ENCODE measurements around the gene SSBP3.
A peak's percentile ranks its signal among the peaks of the same experiment; 100 is the strongest.

SSBP3 gene

GRCh38 chr1:54318246-54318814, 87.9 kb downstream of the SSBP3 start:
- Histone ChIP-seq H3K27ac (no peak overlapping the region), H3K4me3 (no peak overlapping the region), H3K9me3 (replicated peaks in 1 of 11) (no peaks in the 10 kb centered on the region), H3K27me3 (no peaks in the 10 kb centered on the region), H3K4me1 (peaks cover under 1 to 7% (median 3%) of the 10 kb centered on the region in 10 experiments; a peak in 16 of 20 replicates), H3K9ac (no peak overlapping the region), H4K20me1 (peaks cover 38 to 93% (median 69%) of the 10 kb centered on the region in 11 experiments; a peak in 19 of 22 replicates), H3K36me3 (peaks cover 0 to 41% (median 20%) of the 10 kb centered on the region in 11 experiments; a peak in 14 of 22 replicates), H3K4me2 (no peak overlapping the region)
- TF ChIP-seq Cebpa-rat (IDR thresholded peaks at IDR 0.05): no peak

GRCh38 chr1:54317084-54317483, 89.1 kb downstream of the SSBP3 start:
- H3K4me2 ChIP-seq: no peak overlapping the region
- no peaks in the 10 kb centered on the region for H3K9me3 ChIP-seq (replicated peaks in 1 of 11)
- H3K27ac ChIP-seq: no peak overlapping the region
- H3K4me3 ChIP-seq: no peak overlapping the region
- peaks cover 8 to 16% (median 12%) of the 10 kb centered on the region in 10 experiments; a peak in 19 of 20 replicates for H3K4me1 ChIP-seq
- no peaks in the 10 kb centered on the region for H3K27me3 ChIP-seq
- no peak for TF ChIP-seq Cebpa-rat (IDR thresholded peaks at IDR 0.05)
- H4K20me1 ChIP-seq: peaks cover 30 to 92% (median 57%) of the 10 kb centered on the region in 11 experiments; a peak in 19 of 22 replicates
- no peak overlapping the region for H3K9ac ChIP-seq
- H3K36me3 ChIP-seq: peaks cover 0 to 38% (median 18%) of the 10 kb centered on the region in 11 experiments; a peak in 14 of 22 replicates

- TF ChIP-seq Cebpa-rat (IDR thresholded peaks at IDR 0.05): no peak
- Histone ChIP-seq H4K20me1 (peaks cover 25 to 88% (median 53%) of the 10 kb centered on the region in 11 experiments; a peak in 19 of 22 replicates), H3K36me3 (peaks cover 0 to 27% (median 6%) of the 10 kb centered on the region in 11 experiments; a peak in 10 of 22 replicates), H3K27ac (no peak overlapping the region), H3K4me3 (no peak overlapping the region), H3K4me2 (no peak overlapping the region), H3K9ac (0 out of 22 replicates have a peak overlapping the region, but pooled peaks of 1 of the 11 experiments have one; percentile 24), H3K4me1 (peaks cover 11 to 24% (median 17%) of the 10 kb centered on the region in 10 experiments; a peak in 19 of 20 replicates), H3K9me3 (replicated peaks in 1 of 11) (no peaks in the 10 kb centered on the region), H3K27me3 (no peaks in the 10 kb centered on the region)
Observed at GRCh38 chr1:54315099-54315498, 91.1 kb downstream of the SSBP3 start.

- H4K20me1 ChIP-seq: peaks cover 25 to 88% (median 54%) of the 10 kb centered on the region in 11 experiments; a peak in 19 of 22 replicates
- H3K27ac ChIP-seq: no peak overlapping the region
- no peak overlapping the region for H3K9ac ChIP-seq
- no peak overlapping the region for H3K4me2 ChIP-seq
- no peaks in the 10 kb centered on the region for H3K27me3 ChIP-seq
- H3K36me3 ChIP-seq: peaks cover 0 to 23% (median 6%) of the 10 kb centered on the region in 11 experiments; a peak in 10 of 22 replicates
- no peak for TF ChIP-seq Cebpa-rat (IDR thresholded peaks at IDR 0.05)
- H3K4me3 ChIP-seq: no peak overlapping the region
- peaks cover 11 to 25% (median 17%) of the 10 kb centered on the region in 10 experiments; a peak in 19 of 20 replicates for H3K4me1 ChIP-seq
- no peaks in the 10 kb centered on the region for H3K9me3 ChIP-seq (replicated peaks in 1 of 11)
Observed at GRCh38 chr1:54314696-54315095, 91.5 kb downstream of the SSBP3 start.

GRCh38 chr1:54312796-54313316, 93.3 kb downstream of the SSBP3 start:
- H3K4me1 ChIP-seq: peaks cover 11 to 25% (median 17%) of the 10 kb centered on the region in 10 experiments; a peak in 19 of 20 replicates
- H3K36me3 ChIP-seq: peaks cover 0 to 19% (median 0%) of the 10 kb centered on the region in 11 experiments; a peak in 8 of 22 replicates
- no peak overlapping the region; a peak in 1 of 22 replicates for H3K9ac ChIP-seq
- H3K27ac ChIP-seq: peak overlapping the region in 1 of 11 experiments; percentile 13; a peak in 2 of 22 replicates
- H3K4me2 ChIP-seq: peak overlapping the region in 10 of 11 experiments; percentile 5 to 45 (median 28); a peak in 13 of 22 replicates
- TF ChIP-seq Cebpa-rat (IDR thresholded peaks at IDR 0.05): no peak
- H3K27me3 ChIP-seq: no peaks in the 10 kb centered on the region
- H4K20me1 ChIP-seq: peaks cover 18 to 85% (median 46%) of the 10 kb centered on the region in 11 experiments; a peak in 17 of 22 replicates
- no peak overlapping the region for H3K4me3 ChIP-seq
- H3K9me3 ChIP-seq (replicated peaks in 1 of 11): no peaks in the 10 kb centered on the region

GRCh38 chr1:54311506-54311905, 94.7 kb downstream of the SSBP3 start:
- Histone ChIP-seq H3K4me2 (no peak overlapping the region), H3K27me3 (no peaks in the 10 kb centered on the region), H3K27ac (no peak overlapping the region), H3K9me3 (replicated peaks in 1 of 11) (no peaks in the 10 kb centered on the region), H3K4me3 (no peak overlapping the region), H3K9ac (no peak overlapping the region), H3K4me1 (peaks cover 11 to 25% (median 17%) of the 10 kb centered on the region in 10 experiments; a peak in 19 of 20 replicates), H3K36me3 (peaks cover 0 to 13% (median 4%) of the 10 kb centered on the region in 11 experiments; a peak in 7 of 22 replicates), H4K20me1 (peaks cover 10 to 87% (median 48%) of the 10 kb centered on the region in 11 experiments; a peak in 17 of 22 replicates)
- TF ChIP-seq Cebpa-rat (IDR thresholded peaks at IDR 0.05): no peak

- H3K4me2 ChIP-seq: no peak overlapping the region
- H4K20me1 ChIP-seq: peaks cover 10 to 91% (median 56%) of the 10 kb centered on the region in 11 experiments; a peak in 17 of 22 replicates
- H3K36me3 ChIP-seq: peaks cover 0 to 13% (median 4%) of the 10 kb centered on the region in 11 experiments; a peak in 7 of 22 replicates
- H3K9ac ChIP-seq: no peak overlapping the region
- no peaks in the 10 kb centered on the region for H3K9me3 ChIP-seq (replicated peaks in 1 of 11)
- peaks cover 11 to 25% (median 17%) of the 10 kb centered on the region in 10 experiments; a peak in 19 of 20 replicates for H3K4me1 ChIP-seq
- H3K27ac ChIP-seq: no peak overlapping the region
- no peak for TF ChIP-seq Cebpa-rat (IDR thresholded peaks at IDR 0.05)
- no peaks in the 10 kb centered on the region for H3K27me3 ChIP-seq
- H3K4me3 ChIP-seq: no peak overlapping the region
Observed at GRCh38 chr1:54310439-54311328, 95.5 kb downstream of the SSBP3 start.

GRCh38 chr1:54309631-54310366, 96.4 kb downstream of the SSBP3 start:
- H3K27me3 ChIP-seq: no peaks in the 10 kb centered on the region
- H3K27ac ChIP-seq: no peak overlapping the region
- H3K4me3 ChIP-seq: no peak overlapping the region
- H3K36me3 ChIP-seq: peaks cover 0 to 12% (median 4%) of the 10 kb centered on the region in 11 experiments; a peak in 7 of 22 replicates
- no peaks in the 10 kb centered on the region for H3K9me3 ChIP-seq (replicated peaks in 1 of 11)
- peaks cover 10 to 91% (median 59%) of the 10 kb centered on the region in 11 experiments; a peak in 16 of 22 replicates for H4K20me1 ChIP-seq
- TF ChIP-seq Cebpa-rat (IDR thresholded peaks at IDR 0.05): no peak
- no peak overlapping the region for H3K4me2 ChIP-seq
- peaks cover 11 to 25% (median 17%) of the 10 kb centered on the region in 10 experiments; a peak in 19 of 20 replicates for H3K4me1 ChIP-seq
- no peak overlapping the region for H3K9ac ChIP-seq

Data from BLaER1 treated with 17β-estradiol and CSF1 and Interleukin-3, amounts not matched to agents 10 nM and 100 nM (cell line).